HG02759 (cell line): Measurements from ENCODE around the gene TNNI2.

Experiments used
- ATAC-seq: cut with Tn5 transposase; IDR thresholded peaks from one replicate; pipeline ENCODE4 v1.9.1; 2021; ENCODE audit warnings: mild to moderate bottlenecking, moderate library complexity; ENCODE audit not compliant: unreplicated experiment

TNNI2 gene

GRCh38 chr11:1857064-1857463, 18.3 kb downstream of the TNNI2 start:
- no peak for ATAC-seq

GRCh38 chr11:1858154-1858553, 19.4 kb downstream of the TNNI2 start:
- ATAC-seq: no peak

DNA sequence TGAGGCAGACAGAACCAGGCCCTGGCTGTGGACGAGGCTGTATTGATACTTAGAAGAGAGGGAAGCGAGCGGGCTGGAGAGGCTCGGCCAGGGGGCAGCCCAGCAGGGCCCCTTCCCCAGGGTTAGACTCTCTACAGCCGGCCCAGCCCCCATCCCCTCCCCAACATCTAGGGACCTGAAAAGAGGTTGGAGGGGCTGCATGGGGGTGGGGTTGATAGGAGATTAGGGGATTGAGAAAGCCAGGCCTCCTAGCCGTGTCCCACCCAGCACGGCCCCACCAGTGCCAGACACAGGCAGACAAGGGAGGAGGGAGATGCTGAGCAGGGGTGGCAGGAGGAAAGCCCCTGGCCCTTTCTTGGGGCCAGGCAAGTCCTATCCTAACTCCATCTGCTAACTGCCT, 19.8 kb downstream of the TNNI2 start:
- ATAC-seq: no peak

DNA sequence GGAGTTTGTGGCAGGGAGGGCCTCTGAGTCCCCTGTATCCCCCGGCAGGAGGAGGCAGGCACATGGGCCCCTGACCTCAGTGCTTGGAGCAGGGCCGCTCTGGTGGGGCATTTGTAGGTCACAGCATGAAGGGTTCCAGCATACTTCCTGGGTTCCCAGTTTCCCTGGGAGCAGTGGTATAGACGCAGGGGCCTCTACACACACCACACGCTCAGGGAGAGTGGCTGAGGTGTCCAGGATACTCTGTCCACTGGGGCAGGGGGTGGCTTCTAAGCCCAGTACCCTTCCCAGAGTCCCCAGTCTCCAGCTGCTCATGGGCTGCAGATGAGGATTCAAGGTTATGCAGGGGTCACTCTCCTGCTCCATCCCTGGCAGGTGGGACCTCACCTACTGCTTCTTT, 20.2 kb downstream of the TNNI2 start:
- no peak for ATAC-seq

GRCh38 chr11:1860108-1860507, 21.3 kb downstream of the TNNI2 start:
- no peak for ATAC-seq

DNA sequence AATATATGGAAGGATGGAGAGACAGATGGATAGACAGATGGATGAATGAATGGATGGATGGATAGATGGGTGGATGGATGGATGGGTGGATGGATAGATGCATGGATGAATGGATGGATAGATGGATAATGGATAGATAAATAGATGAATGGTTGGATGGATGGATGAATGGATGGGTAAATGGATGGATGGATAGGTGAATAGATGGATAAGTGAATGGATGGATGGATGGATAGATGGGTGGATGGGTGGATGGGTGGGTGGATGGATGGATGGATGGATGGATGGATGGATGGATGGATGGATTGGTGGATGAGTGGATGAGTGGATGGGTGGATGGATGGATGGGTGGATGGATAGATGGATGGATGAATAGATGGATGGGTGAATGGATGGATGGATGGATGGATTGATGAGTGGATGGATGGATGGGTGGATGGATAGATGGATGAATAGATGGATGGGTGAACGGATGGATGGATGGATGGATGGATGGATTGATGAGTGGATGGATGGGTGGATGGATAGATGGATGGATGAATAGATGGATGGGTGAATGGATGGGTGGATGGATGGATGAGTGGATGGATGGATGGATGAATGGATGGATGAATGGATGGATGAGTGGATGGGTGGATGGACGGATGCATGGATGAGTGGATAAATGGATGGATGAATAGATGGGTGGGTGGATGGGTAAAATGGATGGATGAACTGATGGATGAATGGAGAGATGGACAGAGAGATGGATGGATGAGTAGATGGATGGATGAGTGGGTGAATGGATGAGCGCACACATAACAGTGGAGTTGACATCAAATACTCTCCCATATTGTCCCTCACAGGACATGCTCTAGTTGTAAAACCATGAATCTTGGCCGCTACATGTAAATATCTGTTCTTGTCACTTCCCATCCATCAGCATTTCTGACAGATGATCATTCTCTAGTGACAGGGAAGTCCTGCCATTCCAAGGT, 22.9 kb downstream of the TNNI2 start:
- no peak for ATAC-seq

GRCh38 chr11:1862588-1863351, 24.0 kb downstream of the TNNI2 start:
- no peak for ATAC-seq

DNA sequence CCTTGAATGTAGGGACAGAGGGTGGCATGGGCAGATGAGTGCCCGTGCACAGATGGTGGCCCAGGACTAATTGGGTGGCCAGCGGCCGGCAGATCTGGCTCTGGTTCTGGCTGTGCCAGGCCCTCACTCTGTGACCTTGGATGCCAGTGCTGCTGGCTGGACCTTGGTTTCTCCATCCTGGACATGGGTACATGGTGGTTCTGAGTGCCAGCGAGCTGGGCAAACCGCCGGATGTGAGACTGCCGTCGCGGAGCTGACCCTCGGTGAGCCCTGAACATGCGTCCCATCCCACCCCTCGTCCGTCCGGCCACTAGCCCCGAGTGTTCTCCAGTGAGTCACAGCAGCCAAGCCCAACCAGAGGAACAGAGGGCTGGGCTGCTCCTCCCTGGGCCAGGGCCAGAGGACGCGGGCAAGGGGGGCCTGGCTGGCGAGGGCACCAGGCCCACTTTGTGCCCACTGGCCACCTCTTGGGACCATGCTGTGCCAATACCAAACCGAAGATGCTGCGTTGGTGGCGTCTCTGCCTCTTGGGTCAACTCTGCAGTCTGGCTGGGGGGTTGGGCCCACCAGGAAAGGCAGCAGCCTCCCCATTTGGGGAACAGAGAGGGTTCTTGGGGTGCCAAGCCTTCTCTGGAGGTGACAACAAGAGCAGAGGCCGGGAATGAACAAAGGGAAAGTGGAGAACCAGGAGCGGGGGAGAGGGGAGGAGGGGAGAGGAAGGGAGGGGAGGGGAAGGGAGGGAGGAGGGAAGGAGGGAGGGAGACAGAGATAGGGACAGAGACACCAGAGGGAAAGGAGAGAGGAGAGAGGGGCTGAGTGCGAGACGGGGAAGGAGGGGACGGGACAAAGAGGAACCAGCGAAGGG, 24.8 kb downstream of the TNNI2 start:
- ATAC-seq: no peak

DNA sequence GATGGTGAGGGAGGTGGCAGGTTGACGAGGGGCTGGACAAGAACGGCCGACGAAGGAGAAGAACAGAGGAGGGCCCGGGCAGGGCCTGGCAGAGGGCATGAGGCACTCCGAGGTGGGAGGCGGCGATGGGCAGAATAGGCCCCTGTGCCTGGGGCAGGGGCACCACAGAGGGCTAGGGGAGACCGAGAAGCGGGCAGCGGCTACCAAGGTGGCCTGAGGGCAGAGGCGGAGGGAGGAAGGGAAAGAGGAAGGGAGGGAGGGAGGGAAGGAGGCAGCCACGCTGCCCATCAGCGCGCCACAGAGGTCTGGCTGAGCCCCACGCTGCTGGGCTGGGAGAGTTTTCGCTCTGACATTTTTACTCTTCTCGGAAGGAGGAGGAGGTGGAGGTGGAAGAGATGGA, 25.4 kb downstream of the TNNI2 start:
- no peak for ATAC-seq

- ATAC-seq: no peak
Observed at GRCh38 chr11:1864831-1865665, 26.3 kb downstream of the TNNI2 start.

DNA sequence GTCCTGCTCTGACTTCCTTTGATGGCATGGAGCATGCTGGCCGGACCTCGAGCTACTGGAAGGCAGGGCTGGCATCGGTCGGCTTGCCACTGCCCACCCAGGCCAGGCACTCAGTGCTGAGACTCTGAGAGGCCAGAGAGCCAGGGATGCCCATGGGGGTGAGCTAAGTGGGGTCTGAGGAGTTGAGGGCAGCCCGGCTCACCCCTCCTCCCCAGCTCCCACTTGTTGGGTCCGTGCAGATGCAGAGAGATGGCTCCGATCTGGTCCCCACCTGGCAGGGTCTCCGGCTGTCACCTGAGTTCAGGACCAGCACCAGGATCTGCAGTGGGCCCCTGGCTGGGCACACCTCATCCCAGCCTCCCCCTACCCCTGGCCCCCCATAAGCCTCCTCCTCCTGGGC, 27.4 kb downstream of the TNNI2 start:
- ATAC-seq: no peak

DNA sequence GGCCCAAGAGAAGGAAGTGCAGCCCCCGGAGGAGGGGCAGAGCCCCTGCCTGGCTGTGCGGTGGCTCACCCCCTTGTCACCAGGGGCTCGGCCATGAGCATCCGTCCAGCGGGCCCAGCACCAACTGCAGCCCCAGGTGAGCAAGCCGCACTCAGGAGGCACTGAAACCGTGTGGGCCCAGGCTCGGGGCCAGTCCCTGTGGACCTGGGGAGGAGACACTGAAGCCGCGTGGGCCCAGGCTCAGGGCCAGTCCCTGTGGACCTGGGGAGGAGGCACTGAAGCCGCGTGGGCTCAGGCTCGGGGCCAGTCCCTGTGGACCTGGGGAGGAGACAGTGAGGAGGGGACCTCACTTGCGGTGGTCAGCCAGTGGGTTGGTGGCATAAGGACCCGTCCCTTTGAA, 28.0 kb downstream of the TNNI2 start:
- ATAC-seq: no peak

- ATAC-seq: no peak
Observed at GRCh38 chr11:1867381-1867780, 28.6 kb downstream of the TNNI2 start.

- ATAC-seq: no peak
Observed at GRCh38 chr11:1868056-1868635, 29.4 kb downstream of the TNNI2 start.

GRCh38 chr11:1868636-1869291, 30.0 kb downstream of the TNNI2 start:
- no peak for ATAC-seq

DNA sequence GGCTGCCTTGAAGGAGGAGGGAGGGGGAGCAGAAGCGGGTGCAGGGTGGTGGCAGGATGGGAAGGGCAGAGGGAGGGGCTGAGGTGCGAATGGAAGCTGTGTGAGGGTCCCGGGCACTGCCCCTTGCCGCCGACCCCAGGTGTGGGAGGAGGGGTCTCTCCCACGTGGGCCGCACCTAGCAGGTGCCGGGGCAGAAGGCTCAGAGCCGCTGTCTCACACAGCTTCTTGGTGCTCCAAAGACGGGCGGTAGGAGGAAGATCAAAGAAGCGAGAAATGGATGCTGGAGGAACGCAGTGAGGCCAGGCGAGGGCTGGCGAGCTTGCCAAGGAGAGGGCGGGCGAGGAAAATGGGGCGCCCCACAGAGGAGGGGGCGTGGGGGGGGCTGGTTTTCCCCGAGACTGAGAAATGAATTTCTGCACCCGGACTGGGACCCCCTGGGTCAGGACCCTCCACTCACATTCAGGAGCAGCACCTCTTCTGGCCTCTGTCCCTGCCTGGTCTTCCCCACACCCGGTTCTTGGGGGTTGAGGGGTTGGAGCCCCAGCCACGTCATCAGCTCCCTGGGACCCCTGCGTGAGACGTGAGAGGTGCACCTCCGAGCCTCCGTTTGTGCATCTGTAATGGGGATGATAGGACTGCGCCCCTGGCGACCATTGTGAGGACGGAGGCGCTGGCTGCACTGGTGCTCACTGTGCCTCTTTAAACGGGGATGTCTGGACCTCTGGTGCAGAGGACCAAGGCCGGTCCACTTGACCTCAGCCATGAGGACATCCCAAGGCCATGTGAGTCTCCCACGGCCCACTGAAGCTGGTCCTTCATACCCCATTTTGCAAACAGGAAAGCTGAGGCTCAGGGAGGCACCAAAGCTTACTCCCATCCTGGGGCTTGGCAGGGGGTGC, 30.9 kb downstream of the TNNI2 start:
- no peak for ATAC-seq

DNA sequence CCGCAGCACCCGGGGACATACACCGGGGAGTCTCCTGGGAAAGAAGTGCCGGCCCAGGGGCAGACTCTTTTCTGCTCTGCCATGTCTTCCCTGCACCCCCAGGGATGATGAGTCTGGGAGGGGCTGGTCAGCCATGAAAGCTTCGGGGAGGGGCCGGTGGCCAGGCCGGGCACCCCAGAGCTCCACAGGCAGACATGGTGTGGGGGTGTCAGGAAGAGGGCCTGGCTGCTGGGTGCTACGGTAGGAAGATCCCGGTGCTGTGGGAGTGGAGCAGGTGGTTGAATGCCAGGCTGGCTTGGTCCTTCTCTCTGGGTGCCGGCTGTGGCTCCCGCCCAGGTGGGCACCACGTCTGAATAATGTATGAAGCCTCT, 31.5 kb downstream of the TNNI2 start:
- ATAC-seq: no peak

GRCh38 chr11:1870721-1871466, 32.1 kb downstream of the TNNI2 start:
- no peak for ATAC-seq
